Hematopoietic multipotent progenitor cell (in vitro differentiated cells): ENCODE results near the gene OR52E5. TPM values are rescaled to one million over a fixed set of nuclear protein-coding genes. Genes with fewer than 3 reads are reported as not detected.

ENCODE experiments used
- DNase-seq, 3 donors: peaks; one replicate each; pipeline ENCODE4 v3.0.0-alpha.2; 2011 to 2015; ENCODE audit warnings: low read depth in 2 of 3, low spot score in 2 of 3
- total RNA-seq: library from RNA; depleted of rRNA; stranded (reverse); fragments of >200 nt; gene quantifications from one replicate; pipeline ENCODE4 v1.2.3, GENCODE V29; 2012

The OR52E5 gene
- not detected for total RNA-seq

DNA sequence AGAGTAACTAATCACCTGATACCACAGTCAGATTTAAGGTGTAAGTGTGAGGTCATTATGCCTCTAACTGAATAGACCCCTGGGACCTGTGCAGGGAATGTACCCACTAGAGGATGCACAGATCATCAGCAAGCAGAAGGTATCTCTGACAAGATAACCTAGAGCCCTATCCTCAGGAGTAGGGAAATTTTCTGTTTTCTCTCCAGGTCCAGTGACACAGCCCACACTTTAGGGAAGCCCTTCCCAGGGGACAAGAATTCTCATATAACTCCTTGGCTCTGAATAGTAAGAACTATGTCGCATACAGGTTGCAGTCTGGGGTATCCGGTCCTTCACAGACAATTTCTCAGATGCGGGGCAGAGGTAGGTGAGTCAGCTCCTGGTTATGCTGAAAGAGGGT lies at the start of gene OR52E5:
Gene OR52E5, plus strand, starts transcription at position 301 of the 400 bp plus-strand sequence. CDS start 7,569 bp downstream, outside the sequence.
- DNase-seq = no peak

DNA sequence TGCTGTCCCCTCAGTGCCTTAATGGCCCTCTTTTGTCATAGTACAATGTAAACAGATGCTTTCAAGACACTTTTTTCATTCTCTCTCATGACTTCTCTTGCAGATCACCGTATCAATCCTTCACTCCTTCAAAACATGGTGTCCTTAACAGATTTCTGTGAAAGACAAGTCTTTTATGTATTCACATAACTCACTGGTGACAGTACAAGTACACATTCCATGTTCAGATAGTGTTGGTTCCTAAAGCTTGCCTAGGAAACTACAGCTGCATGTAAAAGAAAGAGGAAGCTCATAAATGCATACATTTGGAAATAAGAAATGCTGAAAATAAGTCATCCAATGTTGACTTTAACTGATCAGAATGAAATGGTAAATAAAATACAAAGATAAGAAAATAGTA lies 46.3 kb upstream of the OR52E5 start:
- peak in 1 of 3 donors; percentile 13 for DNase-seq

DNA sequence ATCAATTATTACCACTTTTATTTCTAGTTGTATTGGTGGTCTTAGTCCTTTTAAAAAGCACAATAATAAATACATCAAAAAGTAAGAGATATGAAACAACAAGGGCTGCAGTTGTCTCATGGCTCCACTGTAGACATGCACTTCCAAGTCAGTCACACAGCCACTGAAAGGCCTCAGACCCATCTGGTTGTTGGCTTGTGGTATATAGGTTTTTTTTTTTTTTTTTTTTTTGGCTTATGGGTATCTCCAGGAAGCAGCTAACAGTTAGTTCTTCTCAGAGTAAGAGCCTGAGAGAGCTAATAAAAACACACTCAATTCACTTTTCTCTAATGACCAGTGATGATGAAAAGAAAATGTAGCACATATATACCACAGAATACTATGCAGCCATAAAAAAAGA lies 45.3 kb upstream of the OR52E5 start:
- DNase-seq = peak in 2 of 3 donors; percentile 24 to 72

DNA sequence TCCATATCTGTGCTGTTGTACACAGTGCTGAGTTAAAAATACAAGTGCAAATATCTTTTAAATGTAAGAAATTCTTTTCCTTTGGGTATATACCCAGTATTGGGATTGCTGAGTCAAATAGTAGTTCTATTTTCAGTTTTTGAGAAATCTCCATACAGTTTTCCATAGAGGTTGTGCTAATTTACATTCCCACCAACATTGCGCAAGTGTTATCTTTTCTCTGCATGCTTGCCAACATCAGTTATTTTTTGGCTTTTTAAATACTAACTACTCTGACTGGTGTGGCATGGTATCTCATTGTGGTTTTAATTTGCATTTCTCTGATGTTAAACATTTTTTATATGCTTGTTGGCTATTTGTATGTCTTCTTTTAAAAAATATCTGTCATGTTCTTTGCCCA lies 42.0 kb upstream of the OR52E5 start:
- no peak for DNase-seq

DNA sequence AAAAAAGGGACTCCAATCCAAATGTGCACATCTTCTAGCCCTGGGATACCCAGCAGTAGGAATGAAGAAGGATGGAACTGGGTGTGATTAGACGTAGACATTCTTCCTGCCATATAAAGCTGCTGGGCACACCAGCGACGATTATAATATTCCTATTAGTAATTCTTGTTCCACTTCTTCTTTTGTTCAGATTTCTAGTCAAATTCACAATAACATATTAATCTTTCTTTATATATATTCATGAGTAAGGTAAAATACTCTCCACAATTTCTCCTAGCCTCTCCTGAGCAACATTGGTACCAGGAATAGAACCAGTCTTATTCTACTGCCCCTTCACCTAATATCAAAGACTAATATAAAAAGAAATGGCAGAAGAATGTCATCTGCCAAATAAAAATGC lies 35.4 kb upstream of the OR52E5 start, which contains the start of gene OR52E8:
Gene OR52E8, minus strand, starts transcription at position 101 of the 400 bp plus-strand sequence. Its CDS starts 0 bp downstream, at position 101.
- no peak for DNase-seq

DNA sequence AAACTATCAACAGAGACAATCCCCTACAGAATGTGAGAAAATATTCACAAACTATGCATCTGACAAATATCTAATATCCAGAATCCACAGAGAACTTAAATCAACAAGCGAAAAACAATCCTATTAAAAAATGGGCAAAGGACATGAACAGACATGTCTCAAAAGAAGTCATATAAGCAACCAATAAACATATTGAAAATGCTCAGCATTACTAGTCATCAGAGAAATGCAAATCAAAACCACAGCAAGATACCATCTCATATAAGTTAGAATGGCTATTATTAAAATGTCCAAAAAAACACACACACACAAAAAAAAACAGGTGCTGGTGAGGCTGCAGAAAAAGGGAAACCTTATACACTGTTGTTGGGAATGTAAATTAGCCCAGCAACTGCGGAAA lies 27.2 kb upstream of the OR52E5 start:
- no peak for DNase-seq

DNA sequence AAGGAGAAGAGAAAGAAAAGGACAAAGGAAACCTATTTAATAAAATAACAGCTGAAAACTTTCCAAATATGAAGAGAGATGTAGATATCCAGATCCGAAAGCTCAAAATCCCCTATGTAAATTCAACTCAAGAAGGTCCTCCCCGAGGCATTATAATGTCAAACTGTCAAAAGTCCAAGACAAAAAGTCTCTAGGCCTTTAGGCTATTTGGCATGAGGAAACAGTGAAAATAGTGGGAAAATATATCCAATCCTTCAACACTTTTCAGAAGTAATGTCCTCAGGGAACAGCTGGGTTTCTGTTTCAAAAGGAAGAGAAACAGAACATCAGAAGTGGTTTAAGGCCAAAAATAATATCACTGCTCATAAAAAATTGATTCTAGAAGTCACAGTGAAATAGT lies 14.4 kb upstream of the OR52E5 start:
- no peak for DNase-seq

DNA sequence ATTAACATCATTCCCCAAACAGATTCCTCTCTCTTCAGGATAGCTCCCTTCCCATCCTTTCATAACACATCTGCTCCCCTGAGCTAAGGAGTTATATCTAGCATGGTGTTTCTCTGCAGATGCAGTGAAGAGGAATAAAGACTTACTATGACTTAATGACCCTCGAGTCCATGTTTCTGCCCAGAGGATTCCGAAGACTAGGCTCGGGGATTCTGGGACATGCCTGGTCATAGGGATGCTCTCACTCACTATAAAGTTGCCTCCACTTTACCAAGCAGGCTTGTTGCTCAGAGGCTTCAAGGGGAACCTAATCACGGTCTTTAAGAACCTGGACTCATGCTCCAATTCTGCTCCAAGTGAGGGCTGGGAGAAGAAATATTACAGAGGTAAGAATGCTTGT lies 12.7 kb upstream of the OR52E5 start, which contains the start of gene OR52E4:
Gene OR52E4, plus strand, starts transcription at position 301 of the 400 bp plus-strand sequence. CDS start 3,664 bp downstream, outside the sequence.
- DNase-seq = no peak

DNA sequence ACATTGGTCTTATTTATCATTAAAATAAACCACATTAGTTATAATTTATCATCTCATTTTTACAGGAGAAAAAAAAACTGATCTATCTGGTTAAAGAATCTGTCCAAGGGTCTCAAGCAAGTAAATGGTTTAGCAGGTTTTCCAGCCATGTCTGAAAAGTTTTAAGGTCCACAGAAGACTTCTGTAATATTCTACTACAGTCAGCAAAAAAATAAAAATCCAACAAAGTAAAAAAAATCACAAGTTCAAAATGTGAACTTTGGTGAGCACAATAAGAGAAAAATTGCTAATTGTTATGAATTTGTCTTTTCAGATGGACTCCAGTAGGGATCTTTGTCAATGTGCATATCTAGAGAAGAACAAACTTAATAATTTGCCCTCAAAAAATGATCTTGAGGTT lies 11.3 kb upstream of the OR52E5 start:
- DNase-seq = no peak

DNA sequence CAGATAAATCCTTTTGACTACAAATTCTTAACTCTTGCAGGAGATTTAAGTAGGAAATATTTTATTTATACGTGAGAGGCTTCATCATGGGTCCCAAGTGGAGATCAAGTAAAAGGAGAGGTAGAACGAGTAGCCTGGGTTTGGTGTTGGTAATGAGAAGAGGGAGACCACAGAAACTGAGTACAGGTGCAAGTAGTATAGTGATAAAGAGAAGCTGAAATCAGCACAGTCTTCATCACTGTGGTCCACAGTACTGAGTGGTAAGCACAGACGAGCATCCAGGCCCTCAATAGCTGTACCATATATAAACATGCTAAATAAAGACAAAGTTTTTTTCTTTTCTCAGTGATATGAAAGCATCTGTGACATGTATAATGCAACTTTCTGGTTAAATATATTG lies 5.8 kb upstream of the OR52E5 start:
- no peak for DNase-seq

DNA sequence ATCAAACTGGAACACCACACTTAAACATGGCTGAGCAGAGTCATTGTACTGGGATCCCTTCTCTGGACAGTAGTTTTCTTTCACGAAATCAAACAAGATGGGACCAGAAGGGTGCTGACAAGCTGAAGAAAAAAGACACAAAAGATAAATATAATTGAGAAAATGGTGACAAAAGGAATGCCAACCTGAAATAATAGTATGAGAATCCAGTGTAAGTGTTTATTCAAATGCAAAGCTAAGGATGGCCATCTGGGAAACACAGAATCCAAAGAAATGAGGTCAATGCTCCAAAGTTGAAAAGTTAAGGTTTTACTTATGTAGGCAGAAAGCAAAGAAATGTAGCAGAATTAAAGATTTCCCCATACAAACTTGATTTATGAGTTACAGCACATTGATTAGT lies 5.3 kb upstream of the OR52E5 start:
- DNase-seq = no peak

DNA sequence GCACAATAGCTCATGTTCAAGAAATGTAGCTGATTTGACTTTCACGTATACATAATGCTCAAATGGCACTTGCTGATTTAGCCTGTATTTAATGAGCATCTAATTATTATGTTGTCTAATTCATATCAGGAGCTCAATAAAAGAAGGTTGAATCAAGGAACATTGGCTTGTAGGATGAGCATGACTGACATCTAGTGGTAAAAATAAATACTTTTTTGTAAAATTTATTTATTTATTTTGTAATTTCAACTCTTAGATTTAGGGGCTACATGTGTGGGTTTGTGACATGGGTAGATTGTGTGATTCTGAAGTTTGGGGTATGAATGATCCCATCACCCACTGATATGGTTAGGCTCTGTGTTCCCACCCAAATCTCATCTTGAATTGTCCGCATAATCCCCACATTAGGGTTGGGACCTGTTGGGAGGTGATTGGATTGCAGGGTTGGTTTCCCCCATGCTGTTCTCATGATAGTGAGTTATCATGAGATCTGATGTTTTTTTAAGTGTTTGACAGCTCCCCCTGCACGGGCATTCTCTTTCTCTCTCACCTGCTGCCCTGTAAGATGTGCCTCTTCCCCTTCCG lies 1.7 kb upstream of the OR52E5 start:
- DNase-seq = peak in 2 of 3 donors; percentile 9 to 59

DNA sequence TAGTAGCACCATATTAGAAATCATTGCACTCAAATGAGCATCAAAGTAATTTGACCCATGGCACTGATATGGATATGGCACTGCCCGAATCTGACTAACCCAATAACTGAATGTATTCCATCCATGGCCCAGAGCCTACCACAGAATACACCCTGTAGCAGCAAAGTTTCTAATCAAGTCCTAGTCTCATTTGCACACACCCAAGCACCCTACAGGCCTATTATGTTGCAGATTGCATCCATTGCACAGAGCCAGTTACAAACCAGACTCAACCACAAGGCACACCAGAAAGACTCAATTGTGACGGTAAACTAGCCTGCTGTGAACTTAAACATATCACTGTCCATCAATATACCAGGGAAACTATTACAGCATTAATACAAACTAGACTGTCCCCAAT lies 6.5 kb downstream of the OR52E5 start:
- no peak for DNase-seq

DNA sequence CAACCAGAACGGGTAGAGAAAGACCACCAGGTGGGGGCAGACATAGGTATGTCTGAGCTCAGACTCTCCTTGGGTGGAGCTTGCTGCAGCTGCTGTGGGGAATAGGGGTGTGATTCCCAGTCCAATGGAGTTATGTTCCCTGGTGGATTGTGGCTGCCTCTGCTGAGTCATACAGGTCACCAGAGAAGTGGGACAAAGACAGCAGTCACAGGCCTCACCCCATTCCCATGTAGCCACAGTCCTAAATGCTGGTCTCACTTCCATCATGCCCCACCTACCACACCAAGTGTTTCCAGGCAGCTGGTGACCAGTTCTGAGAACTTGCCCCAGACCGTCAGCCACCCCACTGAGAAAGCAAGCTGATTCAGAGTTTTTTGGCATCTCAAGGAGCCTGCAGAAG lies 17.5 kb downstream of the OR52E5 start:
- no peak for DNase-seq

DNA sequence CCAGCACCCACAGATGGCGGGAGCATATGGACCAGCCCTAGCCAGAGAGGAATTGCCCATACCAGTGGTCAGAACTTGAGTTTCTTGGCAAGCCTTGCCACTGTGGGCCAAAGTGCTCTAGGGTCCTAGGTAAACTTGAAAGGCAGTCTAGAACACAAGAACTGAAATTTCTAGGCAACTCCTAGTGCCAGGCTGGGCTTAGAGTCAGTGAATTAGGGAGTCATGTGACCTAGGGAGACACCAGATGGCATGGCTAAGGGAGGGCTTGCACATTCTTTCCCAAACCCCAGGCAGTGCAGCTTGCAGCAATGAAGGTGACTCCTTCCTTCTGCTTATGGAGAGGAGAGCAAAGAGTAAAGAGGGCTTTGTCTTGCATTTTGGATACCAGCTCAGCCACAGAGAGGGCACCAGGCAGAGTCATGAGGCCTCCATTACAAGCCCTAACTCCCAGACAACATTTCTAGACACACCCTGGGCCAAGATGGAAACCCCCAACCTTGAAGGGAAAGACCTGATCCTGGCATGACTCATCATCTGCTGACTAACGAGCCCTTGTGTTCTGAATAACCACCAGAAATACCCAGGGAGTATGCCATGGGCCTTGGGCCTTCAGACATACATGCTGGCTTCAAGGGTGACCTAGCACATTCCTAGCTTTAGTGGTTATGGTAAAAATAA lies 29.9 kb downstream of the OR52E5 start:
- DNase-seq = no peak

DNA sequence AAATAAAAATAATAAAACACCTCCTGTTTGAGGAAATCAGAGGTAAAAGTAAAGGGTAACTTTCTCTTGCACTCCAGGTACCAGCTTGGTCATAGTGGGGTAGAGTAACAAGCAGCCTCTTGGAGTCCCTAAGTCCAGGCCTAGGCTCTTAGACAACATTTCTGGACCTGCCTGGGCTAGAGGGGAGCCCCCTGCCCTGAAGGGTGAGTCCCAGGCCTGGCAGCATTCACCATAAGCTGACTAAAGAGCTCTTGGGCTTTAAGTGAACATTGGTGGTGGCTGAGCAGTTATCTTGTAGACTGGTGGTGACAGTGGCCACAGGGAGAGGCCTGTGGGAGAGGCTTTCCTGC lies 30.4 kb downstream of the OR52E5 start:
- no peak for DNase-seq

DNA sequence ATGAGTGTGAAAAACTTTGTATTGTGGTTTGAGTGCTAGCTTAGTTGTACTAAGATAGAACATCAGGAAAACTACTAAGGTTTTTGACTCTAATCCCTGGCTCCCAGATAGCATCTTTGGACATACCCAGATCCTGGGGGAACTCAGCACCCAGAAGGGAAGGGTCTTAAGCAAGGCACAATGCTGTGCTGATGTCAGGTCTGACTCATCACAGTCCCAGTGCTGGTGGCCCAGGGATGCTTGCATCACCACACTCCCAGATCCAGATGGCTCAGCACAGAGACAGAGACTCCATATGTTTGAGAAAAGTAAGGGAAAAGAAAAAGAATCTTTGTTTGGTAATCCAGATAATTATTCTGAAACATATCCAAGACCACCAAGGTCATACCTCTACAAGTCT lies 30.8 kb downstream of the OR52E5 start:
- no peak for DNase-seq

DNA sequence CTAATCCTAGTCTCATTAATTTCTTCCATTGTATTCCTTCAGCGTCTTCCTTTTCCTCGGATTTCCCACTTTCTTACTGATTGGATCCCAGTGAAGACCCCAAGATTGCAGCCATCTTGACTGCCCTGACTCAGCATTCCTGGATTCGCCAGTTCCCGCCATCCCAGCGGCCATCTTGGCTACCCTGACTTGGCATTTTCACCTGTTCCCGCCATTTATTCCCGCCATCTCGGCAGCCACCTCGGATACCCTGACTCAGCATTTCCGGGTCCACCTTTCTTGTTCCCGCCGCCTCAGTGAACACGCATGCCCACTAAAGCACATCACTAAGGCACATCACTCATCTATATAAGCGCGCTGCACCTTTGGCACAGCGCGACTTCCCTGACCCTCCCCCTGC lies 35.3 kb downstream of the OR52E5 start:
- DNase-seq = no peak

DNA sequence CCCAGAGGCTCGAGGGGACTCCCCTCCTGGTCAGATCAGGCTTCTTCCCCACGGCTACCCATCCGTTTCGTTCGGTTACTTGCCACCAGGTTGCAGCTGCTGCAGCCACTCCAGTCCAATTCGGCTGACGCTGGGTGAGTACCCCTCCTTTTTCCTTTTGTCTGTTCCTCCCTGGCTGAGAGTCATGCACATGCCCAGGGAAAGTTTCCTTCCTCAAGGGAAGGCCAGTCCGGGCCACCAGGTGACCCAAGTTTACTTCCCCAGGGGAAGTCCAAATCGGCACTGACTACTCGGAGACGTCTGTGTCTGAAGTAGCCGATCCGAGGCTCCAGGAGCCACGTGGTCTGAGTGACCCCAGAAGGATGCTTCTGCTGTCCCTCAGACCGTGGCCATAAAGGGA lies 35.8 kb downstream of the OR52E5 start:
- no peak for DNase-seq

DNA sequence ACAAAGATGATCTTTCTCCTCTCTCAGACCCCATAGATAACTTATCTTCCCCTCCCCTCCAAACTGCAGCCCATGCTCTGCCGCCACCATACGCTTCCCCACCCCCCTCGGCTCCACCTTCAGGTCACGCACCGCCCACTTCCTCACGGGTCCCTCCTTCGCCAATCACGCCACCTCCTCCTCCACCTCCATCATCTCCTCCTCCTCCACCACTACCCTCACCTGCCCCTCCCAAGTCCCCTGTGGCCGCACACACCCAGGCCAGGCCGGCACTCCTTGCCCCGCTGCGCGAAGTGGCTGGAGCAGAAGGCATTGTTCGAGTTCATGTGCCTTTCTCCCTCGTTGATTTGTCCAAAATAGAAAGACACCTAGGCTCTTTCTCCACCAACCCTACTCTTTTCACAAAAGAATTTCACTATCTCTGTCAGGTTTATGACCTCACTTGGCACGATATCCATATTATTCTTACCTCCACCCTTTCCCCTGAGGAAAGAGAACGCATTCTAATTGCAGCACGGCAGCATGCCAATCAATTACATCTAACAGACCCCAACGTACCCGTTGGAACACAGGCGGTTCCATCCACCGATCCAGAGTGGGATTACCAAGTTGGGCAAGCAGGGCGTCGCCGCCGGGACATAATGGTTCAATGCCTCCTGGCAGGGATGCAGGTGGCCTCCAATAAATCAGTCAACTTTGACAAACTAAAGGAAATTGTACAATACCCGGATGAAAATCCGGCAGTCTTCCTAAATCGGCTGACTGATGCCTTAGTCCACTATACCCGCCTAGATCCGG lies 36.8 kb downstream of the OR52E5 start:
- no peak for DNase-seq

DNA sequence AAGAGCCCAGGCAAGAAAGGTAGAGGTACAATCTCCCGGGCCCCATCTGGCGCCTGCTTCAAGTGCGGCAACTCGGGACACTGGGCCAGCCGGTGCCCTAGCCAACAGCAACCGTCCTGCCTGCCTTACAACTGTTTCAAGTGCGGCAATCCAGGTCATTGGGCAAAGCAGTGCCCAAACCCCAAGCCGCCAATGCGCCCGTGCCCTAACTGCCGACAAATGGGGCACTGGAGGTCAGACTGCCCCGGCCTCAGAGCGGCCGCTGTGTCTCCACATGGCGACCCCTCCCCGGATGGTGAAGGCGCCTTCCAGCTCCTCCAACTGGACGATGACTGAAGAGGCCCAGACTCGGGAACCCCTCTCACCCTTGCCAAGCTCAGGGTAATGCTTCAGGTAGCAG lies 37.6 kb downstream of the OR52E5 start:
- DNase-seq = no peak

DNA sequence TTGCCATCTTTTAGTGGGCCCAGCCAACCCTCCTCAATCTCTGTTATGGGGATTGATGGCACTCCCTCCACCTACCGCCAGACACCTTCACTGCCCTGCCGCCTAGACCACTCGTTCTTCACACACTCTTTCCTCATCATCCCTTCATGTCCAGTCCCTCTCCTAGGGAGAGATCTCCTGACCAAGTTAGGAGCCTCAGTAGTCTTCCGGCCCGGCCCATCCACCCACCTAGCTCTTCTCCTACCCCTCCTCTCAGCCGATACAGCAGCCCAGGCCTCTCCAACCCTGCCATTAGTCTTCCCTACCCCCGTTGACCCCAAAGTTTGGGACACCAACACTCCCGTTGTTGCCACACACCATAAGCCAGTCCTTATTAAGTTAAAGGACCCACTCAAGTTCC lies 38.1 kb downstream of the OR52E5 start:
- DNase-seq = no peak
